ENCODE data around the gene CACNA1C.
"Not testable (repeated sequence)": the region's sequence is repeated elsewhere in the genome, so short reads cannot be mapped to it uniquely, and the experiment has no call there.

Gene CACNA1C

GRCh38 chr12:2685620-2686279, 633.0 kb downstream of the CACNA1C start:
- DNase-seq: not testable (repeated sequence)

GRCh38 chr12:2686280-2686646, 633.5 kb downstream of the CACNA1C start:
- DNase-seq: no peak

GRCh38 chr12:2687058-2687457, 634.3 kb downstream of the CACNA1C start:
- no peak for DNase-seq

GRCh38 chr12:2687726-2688125, 634.9 kb downstream of the CACNA1C start:
- no peak for DNase-seq

DNA sequence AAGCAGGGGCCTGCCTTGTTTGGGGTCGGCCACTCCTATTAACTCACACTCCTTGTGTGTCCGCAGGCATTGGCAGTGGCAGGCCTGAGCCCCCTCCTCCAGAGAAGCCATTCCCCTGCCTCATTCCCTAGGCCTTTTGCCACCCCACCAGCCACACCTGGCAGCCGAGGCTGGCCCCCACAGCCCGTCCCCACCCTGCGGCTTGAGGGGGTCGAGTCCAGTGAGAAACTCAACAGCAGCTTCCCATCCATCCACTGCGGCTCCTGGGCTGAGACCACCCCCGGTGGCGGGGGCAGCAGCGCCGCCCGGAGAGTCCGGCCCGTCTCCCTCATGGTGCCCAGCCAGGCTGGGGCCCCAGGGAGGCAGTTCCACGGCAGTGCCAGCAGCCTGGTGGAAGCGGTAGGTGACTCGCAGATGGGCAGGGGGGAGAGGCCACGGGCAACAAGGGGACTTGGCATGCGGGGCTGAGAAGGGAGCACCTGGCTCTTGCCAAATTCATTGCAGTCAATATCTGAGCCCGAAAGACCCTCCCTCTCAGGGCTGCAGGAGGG, 635.7 kb downstream of the CACNA1C start:
- no peak for DNase-seq

GRCh38 chr12:2689393-2689792, 636.6 kb downstream of the CACNA1C start:
- no peak for DNase-seq

- DNase-seq: no peak
Observed at GRCh38 chr12:2689879-2690278, 637.1 kb downstream of the CACNA1C start.

- no peak for DNase-seq
Observed at GRCh38 chr12:2690348-2691005, 637.7 kb downstream of the CACNA1C start.

- DNase-seq: peak; percentile 26
Observed at GRCh38 chr12:2691006-2691344, 638.2 kb downstream of the CACNA1C start.

- peak; percentile 5 for DNase-seq
Observed at GRCh38 chr12:2691345-2692071, 638.7 kb downstream of the CACNA1C start.

DNA sequence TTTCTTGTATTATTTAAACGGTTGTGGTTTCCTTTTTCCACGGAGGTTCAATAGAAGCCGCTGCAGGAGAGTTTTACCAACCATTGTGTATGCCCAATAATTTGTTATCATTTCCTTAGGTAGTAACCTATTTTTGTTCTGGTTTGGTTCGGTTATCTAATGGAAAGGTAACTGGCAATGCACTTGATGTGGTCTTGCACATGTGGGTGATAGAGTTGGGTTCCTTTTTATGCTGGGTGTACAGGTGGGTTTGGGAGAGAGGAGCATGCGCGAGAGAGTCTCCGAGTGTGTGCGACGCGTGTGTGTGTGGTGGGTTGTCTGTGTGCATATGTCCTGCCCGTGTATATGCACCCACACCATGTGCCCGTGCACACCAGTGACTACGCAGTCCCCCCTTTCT, 639.3 kb downstream of the CACNA1C start:
- DNase-seq: no peak

- DNase-seq: no peak
Observed at GRCh38 chr12:2693244-2693860, 640.6 kb downstream of the CACNA1C start.

DNA sequence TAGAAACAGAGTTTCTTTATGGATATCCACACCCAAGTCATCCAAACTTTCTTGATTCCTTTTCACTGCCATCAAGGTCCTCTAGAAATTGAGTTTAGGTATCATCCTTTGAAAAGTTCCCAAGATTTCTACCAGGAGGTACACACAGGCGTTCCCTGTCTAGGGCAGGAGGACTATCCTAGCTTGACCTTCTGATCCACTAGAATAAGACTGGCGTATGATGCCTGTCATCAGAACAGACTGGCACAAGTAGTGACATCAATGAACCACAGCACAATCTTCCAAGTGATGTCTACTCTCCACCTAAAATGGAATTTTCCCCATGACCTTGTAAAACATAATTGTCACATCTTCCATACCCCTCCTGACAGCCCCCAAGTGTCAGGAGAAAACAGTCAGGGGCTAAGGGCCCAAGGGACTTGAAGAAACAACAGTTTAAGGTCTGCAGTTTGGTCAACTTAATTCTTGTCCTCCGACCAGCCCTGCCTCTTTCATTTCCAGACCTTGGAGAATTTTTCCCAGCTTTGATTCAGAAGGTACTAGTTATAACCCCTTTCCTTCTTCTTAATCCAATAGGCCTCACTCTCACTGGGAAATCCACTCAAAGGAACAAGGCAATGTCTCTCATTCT, 641.3 kb downstream of the CACNA1C start:
- no peak for DNase-seq

DNA sequence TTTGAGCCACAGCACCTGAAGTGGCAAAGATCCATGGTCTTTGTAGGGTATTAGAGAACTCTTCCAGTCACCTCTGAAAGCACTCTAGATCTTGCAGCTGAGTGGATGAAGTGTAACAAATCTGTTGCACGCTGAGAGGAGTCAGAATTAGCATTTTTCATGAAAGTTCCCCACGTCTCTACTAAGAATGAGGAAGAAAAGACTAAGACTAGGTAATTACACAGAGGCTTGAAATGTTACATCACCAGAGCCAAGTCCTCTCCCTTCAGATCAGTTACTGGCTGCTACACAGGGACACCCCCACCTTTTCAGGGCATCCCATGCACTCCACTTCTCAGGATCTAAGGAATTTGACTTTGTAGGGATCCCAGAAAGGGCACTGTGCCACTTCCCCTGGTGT, 643.3 kb downstream of the CACNA1C start:
- no peak for DNase-seq

GRCh38 chr12:2697057-2697800, 644.4 kb downstream of the CACNA1C start:
- DNase-seq: no peak

GRCh38 chr12:2698566-2698965, 645.8 kb downstream of the CACNA1C start:
- DNase-seq: no peak

DNA sequence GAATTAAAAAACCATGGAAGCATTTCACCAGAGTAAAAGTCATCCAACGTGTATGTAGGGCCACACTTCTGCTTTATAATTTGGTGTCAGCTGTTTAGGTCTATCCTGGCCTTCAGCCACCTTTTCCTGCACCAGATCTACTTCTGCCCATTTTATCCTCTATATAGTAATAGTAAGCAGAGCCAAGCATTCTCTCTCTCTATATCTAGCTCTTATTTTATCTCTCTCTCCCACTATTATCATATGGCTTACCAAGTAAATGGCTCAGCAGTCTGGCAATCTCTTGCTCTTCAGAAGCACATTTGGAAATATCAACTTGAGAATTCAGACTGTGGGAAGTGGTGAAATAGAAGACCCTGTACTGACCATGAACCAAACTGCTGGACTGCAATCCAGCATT, 657.9 kb downstream of the CACNA1C start:
- DNase-seq: no peak

- no peak for DNase-seq
Observed at GRCh38 chr12:2719392-2719791, 666.6 kb downstream of the CACNA1C start.

DNA sequence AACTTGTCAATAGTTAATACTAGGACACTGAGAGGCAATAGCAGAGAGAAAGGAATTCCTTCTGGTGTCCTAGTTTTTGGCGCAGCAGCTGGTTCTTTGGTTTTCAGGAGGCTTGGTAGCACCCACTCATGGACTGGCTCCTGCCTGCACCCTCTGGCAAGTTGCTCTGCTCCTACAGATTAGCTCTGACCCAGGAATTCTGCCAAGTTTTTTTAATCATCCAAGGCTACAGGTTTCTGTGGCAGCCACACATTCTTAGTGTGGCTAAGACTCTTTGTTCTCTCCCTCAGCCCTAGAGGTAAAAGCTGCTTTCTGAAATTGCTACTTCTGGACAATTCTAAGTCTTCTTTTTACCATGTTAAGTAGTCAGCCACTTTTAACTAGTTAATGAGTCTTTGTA, 670.0 kb downstream of the CACNA1C start:
- DNase-seq: no peak

DNA sequence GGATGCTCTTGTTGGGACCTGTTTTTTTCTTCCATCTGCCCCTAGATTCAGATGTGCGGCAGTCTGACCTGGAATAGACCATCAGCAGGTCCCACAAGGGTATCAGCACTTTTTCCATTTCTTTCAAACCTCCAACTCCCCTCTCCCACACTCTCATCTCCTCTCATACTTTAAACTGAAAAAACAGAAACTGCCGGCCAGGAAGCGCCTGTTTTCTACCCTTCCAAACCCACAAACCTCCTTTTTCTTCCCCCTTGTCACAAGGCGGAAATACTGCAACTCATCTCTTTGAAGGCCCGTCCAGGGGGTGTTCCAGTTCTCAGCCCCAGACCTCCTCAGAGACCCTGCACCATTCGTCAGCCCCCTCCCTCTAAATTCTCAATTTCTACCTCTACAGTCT, 679.5 kb downstream of the CACNA1C start:
- no peak for DNase-seq

DNA sequence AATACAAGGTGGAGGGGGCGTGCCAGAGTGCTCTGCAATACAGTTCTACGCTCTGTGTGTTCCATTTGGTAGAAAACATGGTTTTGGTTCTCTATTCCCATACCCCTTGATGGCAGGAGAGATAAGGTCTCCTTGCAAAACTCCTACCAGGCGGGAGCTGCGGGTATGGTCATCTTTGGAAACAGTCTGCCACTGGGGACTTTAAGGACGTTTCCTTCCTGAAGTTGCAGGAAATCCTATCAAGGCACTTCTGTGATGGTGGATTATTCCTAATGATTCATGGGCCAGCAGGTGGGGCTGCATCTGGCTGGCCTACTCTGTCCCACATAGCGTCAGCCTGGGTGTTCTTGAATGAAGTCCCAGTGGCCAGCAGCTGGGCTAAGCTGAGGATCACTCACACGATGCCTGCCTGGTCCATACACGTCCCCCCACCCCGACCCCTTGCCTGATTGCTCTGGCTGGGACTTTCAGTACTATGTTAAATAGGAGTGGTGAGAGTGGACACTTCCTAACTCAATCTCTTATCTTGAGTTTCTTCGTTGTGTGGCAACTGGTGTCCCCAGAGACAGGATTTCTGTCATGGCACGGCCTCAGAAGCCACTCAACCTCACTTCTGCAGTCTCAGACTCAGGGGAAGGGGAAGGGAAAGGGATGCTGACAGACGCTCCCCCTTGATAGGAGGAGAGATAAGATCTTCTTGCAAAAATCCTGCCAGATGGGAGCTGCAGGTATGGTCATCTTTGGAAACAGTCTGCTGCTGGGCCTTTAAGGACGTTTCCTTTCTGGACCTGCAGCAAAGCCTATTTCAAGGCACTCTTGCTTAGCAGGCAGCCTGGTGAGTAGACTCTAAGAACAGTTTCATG, 680.9 kb downstream of the CACNA1C start:
- DNase-seq: no peak

All from DMS153 (cell line).